ENCODE results near the gene C6orf118. TPM values are rescaled to one million over a fixed set of nuclear protein-coding genes. Genes with fewer than 3 reads are reported as not detected.

Gene C6orf118
- not detected for total RNA-seq
- long read RNA-seq: 0 reads

DNA sequence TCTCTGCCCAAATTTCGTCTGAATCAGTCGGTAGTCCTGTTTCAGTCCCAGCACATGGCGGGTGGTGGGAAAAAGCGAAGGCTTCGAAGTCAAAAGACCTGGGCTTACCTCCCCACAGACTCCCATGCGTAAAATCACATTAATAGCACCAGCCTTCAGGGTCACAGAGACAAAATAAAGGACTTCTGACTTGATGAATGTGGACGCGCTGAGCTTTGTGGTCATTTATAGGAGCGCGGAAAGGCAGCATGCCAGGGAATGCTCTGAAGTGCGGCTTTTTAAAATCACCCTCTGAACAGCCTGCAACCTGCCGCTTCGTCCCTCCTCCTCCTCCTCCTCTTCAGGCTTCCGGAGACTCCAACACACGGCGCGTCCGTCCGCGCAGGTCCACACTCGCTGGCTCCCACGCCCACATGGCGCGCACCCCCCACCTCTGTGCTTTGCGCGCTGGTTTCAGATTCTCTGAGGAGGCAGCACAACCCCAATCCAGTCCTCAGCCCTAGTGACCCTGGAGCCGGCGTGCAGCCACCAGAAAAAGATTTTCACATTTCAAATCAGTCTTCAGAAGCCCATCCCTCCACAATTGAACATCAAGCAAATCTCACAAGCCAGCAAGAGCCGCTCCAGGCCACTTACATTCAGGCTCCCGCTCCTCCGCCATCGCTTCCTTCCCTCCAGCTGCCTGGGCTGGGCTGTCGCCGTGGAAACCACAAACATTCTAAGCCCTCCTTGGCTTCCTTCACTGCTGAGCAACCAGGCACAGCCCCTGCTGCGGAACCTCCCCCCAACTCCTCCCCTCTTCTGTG lies at the start of gene C6orf118:
TSS of gene C6orf118 (minus strand) at position 680 of the 806 bp plus-strand sequence. CDS start at position 661, 19 bp downstream.
- intact Hi-C loops (cut with DNase I): no loop called here
- no peak for DNase-seq
- Histone ChIP-seq H3K4me1 (peaks cover 4% of the 10 kb centered on the region), H3K36me3 (no peaks in the 10 kb centered on the region), H3K9me3 (no peaks in the 10 kb centered on the region), H3K27me3 (no peaks in the 10 kb centered on the region), H3K27ac (no peak within 1 kb of the TSS), H3K4me3 (peak within 1 kb of the TSS; percentile 43)
- peak; percentile 82 for ATAC-seq
- TF ChIP-seq, protein P1, sequence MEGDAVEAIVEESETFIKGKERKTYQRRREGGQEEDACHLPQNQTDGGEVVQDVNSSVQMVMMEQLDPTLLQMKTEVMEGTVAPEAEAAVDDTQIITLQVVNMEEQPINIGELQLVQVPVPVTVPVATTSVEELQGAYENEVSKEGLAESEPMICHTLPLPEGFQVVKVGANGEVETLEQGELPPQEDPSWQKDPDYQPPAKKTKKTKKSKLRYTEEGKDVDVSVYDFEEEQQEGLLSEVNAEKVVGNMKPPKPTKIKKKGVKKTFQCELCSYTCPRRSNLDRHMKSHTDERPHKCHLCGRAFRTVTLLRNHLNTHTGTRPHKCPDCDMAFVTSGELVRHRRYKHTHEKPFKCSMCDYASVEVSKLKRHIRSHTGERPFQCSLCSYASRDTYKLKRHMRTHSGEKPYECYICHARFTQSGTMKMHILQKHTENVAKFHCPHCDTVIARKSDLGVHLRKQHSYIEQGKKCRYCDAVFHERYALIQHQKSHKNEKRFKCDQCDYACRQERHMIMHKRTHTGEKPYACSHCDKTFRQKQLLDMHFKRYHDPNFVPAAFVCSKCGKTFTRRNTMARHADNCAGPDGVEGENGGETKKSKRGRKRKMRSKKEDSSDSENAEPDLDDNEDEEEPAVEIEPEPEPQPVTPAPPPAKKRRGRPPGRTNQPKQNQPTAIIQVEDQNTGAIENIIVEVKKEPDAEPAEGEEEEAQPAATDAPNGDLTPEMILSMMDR (IDR thresholded peaks at IDR 0.05): no peak

DNA sequence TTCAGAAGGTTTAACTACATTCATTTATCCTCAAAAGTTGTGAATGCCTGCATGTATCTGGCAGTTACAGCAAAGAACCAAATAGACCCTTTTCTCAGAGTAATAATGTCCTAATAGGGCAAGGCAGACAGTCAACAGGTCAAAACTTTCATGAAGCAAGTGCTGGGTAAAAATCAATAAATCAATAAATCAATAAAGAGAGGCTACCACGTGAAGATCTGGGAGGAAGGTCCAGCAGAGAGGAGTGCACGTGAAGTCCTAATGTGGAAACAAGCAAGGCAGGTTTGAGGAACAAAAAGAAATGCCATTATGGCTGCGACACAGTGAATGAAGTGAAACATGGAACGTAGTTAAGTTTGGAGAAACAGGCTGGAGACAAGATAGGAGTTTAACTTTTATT lies 36.3 kb upstream of the C6orf118 start:
- no peaks in the 10 kb centered on the region for H3K27me3 ChIP-seq
- TF ChIP-seq, protein P1 (IDR thresholded peaks at IDR 0.05): no peak
- no peak for ATAC-seq

DNA sequence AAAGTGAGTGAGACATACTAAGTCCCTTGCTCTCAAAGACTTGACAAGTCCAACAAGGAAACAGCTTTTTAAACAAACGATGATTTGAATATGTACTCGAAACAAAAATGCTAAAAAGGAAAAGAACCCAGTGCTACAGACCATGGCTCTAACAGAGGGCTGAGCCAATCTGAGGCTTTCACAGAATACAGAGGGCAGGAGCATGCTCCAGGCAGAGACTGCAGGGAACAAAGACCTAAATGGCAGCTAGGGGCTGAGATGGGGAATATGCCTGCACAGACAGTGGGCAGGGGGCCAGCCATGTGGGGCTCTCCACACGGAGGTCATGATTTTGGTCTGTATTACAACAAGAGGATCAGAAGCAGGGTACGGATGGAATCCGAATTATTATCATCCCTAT lies 31.1 kb upstream of the C6orf118 start:
- TF ChIP-seq, protein P1 (IDR thresholded peaks at IDR 0.05): no peak
- Histone ChIP-seq H3K9me3 (no peaks in the 10 kb centered on the region), H3K4me3 (no peak overlapping the region), H3K27me3 (no peaks in the 10 kb centered on the region), H3K27ac (no peak overlapping the region), H3K36me3 (no peaks in the 10 kb centered on the region), H3K4me1 (no peaks in the 10 kb centered on the region)
- ATAC-seq (no peak), DNase-seq (no peak)
- intact Hi-C loops (cut with DNase I): no loop called here

More for the DNA sequence above, 36.3 kb upstream of the C6orf118 start:
- no peaks in the 10 kb centered on the region for H3K36me3 ChIP-seq
- H3K4me1 ChIP-seq: no peaks in the 10 kb centered on the region
- no peak for DNase-seq
- H3K27ac ChIP-seq: no peak overlapping the region
- H3K9me3 ChIP-seq: no peaks in the 10 kb centered on the region
- H3K4me3 ChIP-seq: no peak overlapping the region
- intact Hi-C loops (cut with DNase I): no loop called here

DNA sequence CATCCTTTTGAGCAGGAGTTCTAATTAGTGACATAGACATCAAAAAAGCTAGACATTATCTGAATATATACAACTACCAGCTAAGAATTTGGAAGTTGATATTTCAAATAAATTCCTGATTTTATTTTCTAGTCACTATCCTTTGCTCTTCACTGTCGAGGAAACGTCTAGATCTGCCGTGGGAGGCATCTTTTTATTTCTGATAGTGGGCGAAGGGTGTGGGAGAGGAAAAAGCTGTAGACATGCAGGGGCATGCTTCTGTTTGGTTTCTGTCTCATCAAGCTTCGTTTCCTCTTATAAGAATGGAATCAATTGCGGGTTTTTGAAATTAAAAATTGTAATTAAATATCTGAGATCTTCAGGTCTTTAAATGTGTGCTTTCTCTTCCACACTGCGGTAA lies 16.2 kb upstream of the C6orf118 start:
- Histone ChIP-seq H3K27me3 (no peaks in the 10 kb centered on the region), H3K4me3 (no peak overlapping the region), H3K36me3 (no peaks in the 10 kb centered on the region), H3K9me3 (no peaks in the 10 kb centered on the region), H3K27ac (no peak overlapping the region), H3K4me1 (no peaks in the 10 kb centered on the region)
- intact Hi-C loops (cut with DNase I): no loop called here
- TF ChIP-seq, protein P1 (IDR thresholded peaks at IDR 0.05): no peak
- no peak for DNase-seq
- no peak for ATAC-seq

DNA sequence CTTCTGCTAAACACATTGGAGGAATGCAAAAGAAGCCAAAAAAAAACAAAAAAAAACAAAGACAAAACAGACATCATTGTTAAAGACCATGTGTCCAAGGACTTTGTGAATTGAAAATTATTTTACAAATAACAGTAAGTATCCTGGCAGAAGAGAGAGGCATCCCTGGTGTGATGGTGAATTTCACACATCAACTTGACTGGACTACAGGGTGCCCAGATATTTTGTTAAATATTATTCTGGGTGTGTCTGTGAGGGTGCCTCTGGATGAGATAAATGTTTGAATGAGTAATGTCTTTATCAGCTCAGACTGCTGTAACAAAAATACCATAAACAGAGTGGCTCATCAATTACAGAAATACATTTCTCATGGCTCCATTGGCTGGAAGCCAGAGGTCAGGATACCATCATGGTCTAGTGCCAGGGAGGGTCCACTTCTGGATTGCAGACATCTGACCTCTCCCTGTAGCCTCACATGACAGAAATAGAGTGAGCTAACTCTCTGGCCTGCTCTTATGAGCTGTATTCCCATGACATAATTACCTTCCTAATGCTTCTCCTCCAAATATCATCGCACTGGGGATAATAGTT lies 12.2 kb upstream of the C6orf118 start:
- Histone ChIP-seq H3K27ac (no peak overlapping the region), H3K9me3 (no peaks in the 10 kb centered on the region), H3K4me3 (no peak overlapping the region), H3K4me1 (no peaks in the 10 kb centered on the region), H3K27me3 (no peaks in the 10 kb centered on the region), H3K36me3 (no peaks in the 10 kb centered on the region)
- ATAC-seq (no peak), DNase-seq (no peak)
- TF ChIP-seq, protein P1 (IDR thresholded peaks at IDR 0.05): no peak
- intact Hi-C loops (cut with DNase I): no loop called here

All from upper lobe of right lung (tissue), 1 donor.